NCI-H446 treated with DMSO at 0.1 percent for 48 hours (cell line): ENCODE measurements around the gene NFX1.
"Not testable (repeated sequence)": the region's sequence is repeated elsewhere in the genome, so short reads cannot be mapped to it uniquely, and the experiment has no call there.

Source experiments
- DNase-seq: peaks from one replicate; lab custom pipeline; 2025; lab: John Stamatoyannopoulos, UW

NFX1 gene

DNA sequence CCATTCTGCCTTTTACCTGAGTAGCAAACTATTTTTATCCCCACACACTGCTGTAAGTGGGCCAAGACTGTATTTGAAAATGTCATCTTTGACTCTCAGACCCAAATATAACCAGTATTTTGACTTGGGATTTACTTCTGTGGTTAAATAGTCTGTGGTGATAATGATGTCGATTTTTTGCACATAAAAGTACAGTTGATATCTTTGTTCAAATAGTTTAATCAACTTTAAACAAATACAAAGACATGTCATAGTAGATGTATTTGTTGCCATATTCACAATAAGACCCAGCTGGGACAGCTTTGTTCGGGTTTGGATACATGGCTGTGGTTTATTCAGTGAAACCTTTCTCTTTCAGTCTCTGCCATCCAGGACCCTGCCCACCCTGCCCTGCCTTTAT is 20.4 kb downstream of the NFX1 start:
- no peak for DNase-seq

GRCh38 chr9:33311953-33312352 is 21.6 kb downstream of the NFX1 start:
- no peak for DNase-seq

DNA sequence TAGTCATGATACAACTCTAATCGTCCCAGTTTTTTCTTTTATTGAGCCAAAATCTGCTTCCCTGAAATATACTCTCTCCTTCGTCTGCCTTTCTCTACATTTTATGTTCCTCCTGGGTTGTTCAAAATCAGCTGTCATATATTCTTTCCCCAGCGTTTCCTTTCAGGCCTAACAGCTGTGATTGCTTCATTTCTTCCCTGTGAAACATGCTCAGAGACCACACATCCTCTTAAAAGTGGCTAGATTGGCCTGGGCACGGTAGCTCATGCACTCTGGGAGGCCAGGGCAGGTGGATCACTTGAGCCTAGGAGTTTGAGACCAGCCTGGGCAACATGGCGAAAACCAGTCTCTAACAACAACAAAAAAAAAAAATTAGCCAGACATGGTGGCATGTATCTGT is 25.1 kb downstream of the NFX1 start:
- DNase-seq, result no peak

- not testable (repeated sequence) for DNase-seq
These were observed 26.8 kb downstream of the NFX1 start for GRCh38 chr9:33317136-33317535.

- DNase-seq, result no peak
These were observed 27.9 kb downstream of the NFX1 start for GRCh38 chr9:33318225-33318624.

DNA sequence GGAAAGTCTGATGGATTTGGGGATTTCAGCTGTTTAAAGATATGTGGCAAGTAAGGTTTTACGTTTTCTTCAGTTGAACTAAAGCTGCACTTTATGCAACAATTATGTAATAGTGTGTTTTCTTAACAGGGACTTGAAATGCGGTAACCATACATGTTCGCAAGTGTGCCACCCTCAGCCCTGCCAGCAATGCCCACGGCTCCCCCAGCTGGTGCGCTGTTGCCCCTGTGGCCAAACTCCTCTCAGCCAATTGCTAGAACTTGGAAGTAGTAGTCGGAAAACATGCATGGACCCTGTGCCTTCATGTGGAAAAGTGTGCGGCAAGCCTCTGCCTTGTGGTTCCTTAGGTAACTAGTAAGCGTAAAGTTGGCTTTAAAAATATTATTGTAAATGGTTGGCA is 28.5 kb downstream of the NFX1 start:
- no peak for DNase-seq

GRCh38 chr9:33320230-33320567 is 29.9 kb downstream of the NFX1 start:
- DNase-seq, result no peak

GRCh38 chr9:33320568-33321261 is 30.4 kb downstream of the NFX1 start:
- no peak for DNase-seq

DNA sequence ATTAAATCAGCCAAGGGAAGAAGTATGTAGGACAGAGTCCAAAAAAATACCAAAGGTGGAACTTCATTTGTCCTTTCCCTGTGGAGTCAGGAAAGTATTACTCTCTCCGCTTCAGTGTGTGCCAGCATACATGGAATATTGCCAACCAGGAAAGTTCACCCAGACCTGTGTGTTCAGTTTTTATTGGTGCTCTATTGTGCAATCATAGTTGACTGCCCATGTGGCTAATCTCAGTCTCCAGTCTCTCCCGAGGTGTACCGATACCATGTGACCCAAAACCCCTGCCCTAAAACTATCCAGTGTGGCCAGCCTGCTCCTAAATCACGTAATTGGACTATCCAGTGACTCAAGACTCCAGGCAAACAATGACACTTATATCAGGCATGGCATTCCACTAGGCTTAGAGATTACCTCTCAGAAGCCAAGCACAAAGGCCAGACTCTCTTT is 38.8 kb downstream of the NFX1 start:
- DNase-seq, result no peak

GRCh38 chr9:33329979-33330378 is 39.7 kb downstream of the NFX1 start:
- no peak for DNase-seq

DNA sequence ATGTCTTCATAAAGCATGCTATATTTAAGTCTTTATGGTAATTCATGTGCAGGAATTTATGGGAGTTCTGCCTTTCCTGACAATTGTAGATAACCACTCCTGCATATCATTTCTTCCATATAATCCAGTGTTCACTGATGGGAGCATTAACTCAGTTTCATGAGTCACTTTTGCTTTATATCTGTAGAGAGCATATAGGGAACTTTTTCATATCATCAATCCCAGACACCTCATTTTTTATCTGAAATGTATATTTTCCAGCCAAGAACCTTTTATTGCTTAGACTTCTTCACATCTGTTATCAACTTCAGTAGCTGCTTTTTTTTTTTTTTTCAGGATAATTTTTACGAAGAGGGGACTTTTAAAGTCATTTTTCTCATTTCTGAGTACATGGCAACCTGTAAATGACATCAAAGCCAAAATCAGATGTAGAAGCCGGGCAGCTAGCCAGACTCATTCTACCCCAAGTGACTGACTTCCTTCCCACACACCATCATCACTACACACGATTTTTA is 41.1 kb downstream of the NFX1 start:
- no peak for DNase-seq

- no peak for DNase-seq
These were observed 41.7 kb downstream of the NFX1 start for GRCh38 chr9:33332011-33332410.

GRCh38 chr9:33332956-33333355 is 42.6 kb downstream of the NFX1 start:
- DNase-seq, result not testable (repeated sequence)

DNA sequence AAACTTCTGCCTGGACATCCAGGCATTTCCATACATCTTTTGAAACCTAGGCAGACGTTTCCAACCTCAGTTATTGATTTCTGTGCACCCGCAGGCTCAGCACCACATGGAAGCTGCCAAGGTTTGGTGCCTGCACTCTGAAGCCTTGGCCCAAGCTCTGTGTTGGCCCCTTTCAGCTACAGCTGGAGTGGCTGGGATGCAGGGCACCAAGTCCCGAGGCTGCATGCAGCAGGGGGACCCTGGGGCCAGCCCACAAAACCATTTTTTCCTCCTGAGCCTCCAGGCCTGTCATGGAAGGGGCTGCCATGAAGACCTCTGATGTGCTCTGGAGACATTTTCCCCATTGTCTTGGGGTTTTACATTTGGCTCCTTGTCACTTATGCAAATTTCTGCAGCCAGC is 49.9 kb downstream of the NFX1 start:
- DNase-seq, result no peak

DNA sequence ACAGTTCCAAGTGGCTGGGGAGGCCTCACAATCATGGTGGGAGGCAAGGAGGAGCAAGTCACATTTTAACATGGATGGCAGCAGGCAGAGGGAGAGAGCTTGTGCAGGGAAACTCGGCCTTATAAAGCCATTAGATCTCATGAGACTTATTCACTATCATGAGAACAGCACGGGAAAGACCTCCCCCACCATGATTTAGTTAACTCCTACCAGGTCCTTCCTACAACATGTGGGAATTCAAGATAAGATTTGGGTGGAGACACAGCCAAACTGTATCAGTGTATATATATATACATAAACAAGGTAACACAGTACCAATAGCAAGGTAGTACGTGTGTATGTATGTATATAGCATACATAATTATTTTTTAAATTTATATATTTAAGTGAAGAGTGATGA is 50.9 kb downstream of the NFX1 start:
- no peak for DNase-seq

- no peak for DNase-seq
These were observed 53.8 kb downstream of the NFX1 start for GRCh38 chr9:33344145-33344544.

DNA sequence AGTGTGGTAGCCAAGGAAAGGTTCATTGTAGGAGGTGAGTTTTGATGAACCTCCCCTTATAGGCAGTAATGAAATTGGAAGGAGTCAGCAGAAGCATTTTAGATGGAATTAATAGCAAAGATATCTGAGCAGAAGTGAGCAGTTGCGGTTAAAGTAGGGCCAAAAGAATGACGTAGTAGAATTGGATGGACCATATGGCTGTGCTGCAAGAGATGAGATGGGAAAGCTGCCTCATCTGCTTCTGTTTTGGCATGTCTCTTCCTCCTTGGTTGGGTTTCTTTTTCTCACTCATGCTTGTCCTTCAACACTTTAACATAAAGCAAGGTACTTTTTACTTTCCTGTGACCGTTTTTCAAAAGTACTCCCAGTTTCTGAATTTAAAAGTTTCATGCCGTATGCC is 56.2 kb downstream of the NFX1 start:
- DNase-seq, result no peak

- DNase-seq, result no peak
These were observed 58.7 kb downstream of the NFX1 start for GRCh38 chr9:33348998-33349397.

- DNase-seq, result no peak
These were observed 59.4 kb downstream of the NFX1 start for GRCh38 chr9:33349743-33350142.

GRCh38 chr9:33350310-33350709 is 60.0 kb downstream of the NFX1 start:
- no peak for DNase-seq

DNA sequence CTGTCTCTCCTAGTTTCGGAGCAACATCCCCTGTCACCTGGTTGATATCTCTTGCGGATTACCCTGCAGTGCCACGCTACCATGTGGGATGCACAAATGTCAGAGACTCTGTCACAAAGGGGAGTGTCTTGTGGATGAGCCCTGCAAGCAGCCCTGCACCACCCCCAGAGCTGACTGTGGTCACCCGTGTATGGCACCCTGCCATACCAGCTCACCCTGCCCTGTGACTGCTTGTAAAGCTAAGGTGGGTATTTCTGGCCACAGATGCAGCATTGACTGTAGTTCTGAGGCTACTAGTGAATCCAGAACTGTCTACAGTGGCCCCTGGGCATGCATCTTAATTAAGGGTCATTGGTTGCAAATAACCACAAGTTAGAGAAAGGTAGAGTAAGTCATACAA is 61.2 kb downstream of the NFX1 start:
- no peak for DNase-seq

DNA sequence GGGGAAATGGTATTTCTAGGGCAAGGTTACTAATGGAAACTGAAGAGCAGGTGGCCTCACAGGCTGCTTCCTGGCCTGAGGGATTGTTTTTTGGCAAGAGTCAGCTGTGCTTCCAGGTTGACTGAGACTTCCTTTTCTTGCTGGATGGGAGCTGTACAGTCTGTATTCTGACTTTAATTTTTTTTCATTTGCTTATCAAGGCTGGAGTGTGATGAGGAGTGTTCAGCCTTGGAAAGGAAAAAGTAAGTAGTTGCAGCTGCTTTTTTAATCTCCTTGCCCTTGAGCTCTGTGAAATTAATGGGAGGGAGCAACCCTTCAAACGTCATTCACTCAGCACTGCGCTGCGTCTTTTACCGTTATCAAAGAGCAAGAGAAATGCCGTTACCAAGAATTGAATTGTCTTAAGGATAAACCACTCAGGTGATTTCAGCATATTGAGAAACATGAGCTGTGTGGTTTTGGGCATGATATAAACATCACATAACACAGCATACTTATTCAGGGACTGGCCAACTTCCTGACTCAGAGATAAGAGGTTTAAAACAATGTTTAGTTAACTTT is 64.4 kb downstream of the NFX1 start:
- no peak for DNase-seq

DNA sequence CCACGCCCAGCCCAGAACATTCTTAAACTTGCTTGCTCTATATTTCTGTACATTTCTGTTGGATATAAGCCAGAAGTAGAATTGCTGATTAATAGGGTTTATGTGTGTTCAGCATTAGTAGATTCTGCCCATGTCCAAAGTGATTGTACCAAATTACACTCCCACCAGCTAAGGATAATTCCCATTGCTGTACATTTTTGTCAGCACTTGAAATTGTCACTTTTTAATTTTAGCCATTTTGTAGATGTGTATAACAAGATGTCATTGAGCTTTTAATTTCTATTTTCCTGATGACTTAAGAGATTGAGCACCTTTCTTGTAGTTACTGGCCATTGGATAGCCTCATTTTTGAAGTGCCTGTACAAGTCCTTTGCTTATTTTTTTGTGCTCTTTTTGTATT is 65.6 kb downstream of the NFX1 start:
- no peak for DNase-seq

DNA sequence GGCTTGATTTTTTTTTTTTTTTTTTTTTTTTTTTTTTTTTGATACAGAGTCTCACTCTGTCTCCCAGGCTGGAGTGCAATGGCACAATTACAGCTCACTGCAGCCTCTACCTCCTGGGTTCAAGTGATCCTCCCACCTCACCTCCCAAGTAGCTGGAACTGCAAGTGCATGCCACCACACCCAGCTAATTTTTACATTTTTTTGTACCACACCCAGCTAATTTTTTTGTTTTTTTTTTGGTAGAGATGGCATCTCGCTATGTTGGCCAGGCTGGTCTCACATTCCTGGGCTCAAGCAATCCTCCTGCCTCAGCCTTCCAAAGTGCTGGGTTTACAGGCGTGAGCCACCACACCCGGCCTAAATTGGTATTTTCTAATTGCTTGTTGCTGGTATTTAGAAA is 68.3 kb downstream of the NFX1 start:
- DNase-seq, result not testable (repeated sequence)
